Measurements from ENCODE around the gene REC114. TPM values are rescaled to one million over a fixed set of nuclear protein-coding genes. Genes with fewer than 3 reads are reported as not detected.
"Not testable (repeated sequence)": the region's sequence is repeated elsewhere in the genome, so short reads cannot be mapped to it uniquely, and the experiment has no call there.

The REC114 gene, protein sequence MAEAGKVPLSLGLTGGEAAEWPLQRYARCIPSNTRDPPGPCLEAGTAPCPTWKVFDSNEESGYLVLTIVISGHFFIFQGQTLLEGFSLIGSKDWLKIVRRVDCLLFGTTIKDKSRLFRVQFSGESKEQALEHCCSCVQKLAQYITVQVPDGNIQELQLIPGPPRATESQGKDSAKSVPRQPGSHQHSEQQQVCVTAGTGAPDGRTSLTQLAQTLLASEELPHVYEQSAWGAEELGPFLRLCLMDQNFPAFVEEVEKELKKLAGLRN
- total RNA-seq, result not detected in 2 replicates

DNA sequence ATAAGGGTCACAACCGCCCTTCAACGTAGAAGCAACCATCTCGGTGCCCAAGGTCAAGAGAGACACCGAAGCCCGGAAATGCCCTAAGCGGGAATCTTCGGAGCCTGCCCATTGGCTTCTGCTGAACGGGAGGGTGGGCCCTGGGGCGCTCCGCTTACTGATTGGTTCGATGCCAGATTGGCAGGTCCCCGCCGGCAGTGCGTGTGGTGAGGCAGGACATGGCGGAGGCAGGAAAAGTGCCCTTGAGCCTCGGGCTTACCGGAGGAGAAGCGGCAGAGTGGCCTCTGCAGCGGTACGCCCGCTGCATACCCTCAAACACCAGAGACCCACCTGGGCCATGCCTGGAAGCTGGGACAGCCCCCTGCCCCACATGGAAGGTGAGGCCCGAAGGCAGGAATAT lies at the start of gene REC114:
Gene REC114, plus strand, starts transcription at position 197 of the 400 bp plus-strand sequence. Its CDS starts 22 bp downstream, at position 219.
- DNase-seq (ENCODE audit: low read depth in 2 of 2), result no peak

DNA sequence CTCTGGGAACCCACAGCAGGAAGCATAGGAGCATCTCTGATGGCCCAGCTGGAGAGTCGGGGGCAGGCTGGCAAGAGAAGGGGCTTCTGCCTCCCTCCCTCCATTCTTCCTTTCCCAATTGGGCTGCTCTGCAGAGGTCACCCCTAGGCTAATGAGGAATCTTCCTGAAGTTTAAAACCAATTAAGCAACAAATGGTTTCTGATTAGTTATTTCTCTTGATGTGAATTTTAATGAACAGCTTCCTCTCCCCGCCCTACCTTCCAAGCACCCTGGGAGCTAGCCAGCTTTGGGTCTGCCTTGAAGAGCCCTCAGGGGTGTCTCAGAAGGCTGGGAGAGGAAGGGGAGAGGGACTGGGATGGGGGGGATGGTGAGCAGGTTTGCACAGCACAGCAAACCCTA lies 49.6 kb upstream of the REC114 start:
- no peak for DNase-seq (ENCODE audit: low read depth in 2 of 2)

DNA sequence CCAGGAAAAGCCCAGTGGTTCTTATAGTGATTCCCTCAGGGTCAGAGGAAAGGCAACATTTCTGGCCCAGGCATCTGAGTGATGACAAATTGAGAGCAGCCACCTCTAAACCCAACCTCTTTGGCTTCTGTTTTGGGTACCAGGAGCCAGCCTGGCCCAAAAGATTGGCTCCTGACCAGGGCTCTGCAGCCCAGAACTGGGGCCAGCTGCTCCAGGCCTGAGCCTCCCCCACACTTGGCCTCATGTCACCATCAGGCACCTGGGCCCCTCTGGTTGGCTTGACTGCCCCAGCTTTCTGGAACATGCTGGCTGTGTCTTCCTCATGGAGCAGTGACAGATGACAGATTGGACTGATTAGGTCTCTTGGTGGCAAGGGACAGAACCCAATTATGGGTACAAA lies 48.2 kb upstream of the REC114 start:
- DNase-seq (ENCODE audit: low read depth in 2 of 2), result no peak

DNA sequence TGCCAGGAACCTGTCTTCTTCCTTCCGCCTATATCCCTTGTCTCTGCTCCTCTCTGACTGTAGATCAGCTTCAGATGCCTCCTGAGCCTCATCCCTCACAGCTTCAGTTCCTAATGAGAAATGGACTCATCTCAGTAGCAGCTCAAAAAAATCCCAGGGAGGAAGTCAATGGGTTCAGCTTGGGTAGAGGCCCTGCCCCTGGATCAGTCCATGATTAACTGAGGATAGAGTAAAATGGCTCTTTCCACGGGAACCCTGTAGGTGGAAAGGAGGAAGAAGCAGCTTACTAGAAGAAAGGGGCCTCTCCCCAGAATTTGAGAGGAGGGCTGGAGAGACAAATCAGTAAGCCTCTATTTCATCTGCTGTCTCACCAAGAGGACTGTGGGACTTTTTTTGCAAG lies 47.3 kb upstream of the REC114 start:
- no peak for DNase-seq (ENCODE audit: low read depth in 2 of 2)

DNA sequence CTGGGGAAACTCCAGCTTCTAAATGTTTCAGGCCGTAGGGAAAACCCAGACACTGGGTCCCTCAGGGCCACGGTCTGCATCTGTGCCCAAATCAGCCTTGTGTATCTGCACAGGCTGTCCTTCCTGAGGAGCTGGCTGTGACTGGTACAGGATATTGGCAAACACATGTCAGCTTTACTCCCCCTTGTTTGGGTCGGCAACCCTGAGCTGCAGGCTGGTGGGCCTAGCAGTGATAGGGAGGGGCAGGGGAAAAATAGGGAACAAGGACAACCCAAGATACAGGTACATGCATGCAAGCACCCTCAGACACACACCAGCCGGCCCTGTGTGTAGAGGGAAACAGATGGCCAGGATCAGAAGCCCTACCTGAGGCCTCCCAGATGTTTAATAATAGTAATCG lies 45.5 kb upstream of the REC114 start:
- no peak for DNase-seq (ENCODE audit: low read depth in 2 of 2)

DNA sequence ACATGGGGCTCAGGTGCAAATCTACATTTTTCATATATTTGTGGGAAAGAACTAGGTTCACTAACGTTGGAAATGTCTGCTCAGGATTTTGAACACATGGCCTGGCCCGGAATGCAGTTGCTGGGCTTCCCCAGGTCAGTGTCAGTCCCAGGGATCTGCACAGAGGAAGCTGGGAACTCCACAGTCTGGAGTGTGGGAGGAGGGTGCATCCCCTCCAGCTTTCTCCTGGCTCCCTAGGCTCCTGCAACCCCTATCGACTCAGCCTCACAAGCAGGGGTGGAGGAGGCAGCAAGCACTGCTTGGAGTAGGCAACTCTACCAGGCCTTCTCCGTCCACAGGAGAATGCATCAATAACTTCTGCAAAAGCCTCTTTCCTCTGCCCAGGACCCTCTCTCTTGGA lies 44.1 kb upstream of the REC114 start:
- no peak for DNase-seq (ENCODE audit: low read depth in 2 of 2)

DNA sequence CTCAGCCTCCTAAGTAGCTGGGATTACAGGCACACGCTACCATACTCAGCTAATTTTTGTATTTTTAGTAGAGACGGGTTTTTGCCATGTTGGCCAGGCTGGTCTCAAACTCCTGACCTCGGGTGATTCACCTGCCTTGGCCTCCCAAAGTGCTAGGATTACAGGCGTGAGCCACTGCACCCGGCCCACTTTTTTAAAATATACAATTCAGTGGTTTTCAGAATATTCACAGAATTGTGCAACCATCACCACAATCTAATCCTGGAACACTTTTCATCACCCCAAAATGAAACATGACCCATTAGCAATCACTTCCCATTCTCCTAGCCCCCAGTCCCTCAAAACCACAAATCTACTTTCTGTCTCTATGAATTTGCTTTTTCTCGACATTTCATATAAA lies 42.7 kb upstream of the REC114 start:
- DNase-seq (ENCODE audit: low read depth in 2 of 2), result not testable (repeated sequence)

DNA sequence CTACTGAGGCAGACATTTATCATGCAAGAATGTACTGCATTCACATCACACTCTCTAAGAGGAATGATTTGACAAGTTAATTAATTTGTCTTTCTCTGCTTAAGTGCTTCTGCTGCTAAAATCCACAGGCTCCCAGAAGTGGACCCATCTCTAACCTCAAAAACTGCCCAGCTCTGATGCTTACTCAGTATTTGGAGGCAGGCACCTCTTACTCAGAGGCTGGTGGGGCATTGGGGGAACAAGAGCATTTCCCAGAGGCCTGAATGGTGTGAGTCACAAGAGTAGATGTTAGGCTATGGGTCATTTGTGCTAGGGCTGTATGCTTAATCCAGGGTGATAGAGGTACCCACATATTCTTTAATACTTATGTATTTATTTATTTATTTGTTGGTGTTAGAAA lies 39.8 kb upstream of the REC114 start:
- DNase-seq (ENCODE audit: low read depth in 2 of 2), result no peak

DNA sequence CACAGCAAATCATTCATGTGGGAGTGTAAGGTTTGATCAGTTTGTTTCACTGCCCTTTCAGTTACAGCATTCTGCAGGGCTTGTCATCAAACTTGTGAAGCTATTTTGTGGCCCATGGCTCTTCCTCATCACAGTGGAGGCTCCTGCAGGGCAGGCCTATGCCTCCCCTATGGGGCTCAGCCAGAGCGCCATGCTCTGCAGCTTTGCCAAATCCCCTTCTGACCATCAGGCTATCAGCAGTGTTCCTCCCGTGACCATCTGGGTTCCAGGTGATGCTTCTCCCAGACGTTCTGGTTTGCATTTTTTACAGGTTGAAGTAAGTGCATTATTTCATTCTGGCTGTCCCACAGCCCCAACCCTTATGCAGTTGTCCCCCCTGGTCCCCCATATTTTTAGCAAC lies 28.1 kb upstream of the REC114 start:
- no peak for DNase-seq (ENCODE audit: low read depth in 2 of 2)

DNA sequence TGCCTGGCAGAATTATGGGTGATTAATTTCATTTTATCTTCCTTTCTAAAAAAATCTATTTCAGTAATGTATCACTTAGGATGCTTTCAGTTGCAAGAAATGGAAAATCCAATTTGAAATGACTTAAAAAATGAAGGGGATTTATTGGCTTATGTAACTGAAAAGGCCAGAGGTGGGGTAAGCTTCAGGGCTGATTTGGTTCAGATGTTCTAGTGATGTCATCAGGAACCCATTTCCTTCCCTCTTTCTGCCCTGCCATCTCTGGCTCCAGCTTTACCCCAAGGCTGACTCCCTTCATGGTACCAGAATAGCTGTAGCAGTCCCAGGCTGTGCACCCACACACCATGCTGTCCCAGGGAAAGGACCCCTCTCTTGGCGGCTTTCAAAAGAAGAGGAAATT lies 18.5 kb upstream of the REC114 start:
- DNase-seq (ENCODE audit: low read depth in 2 of 2), result no peak

DNA sequence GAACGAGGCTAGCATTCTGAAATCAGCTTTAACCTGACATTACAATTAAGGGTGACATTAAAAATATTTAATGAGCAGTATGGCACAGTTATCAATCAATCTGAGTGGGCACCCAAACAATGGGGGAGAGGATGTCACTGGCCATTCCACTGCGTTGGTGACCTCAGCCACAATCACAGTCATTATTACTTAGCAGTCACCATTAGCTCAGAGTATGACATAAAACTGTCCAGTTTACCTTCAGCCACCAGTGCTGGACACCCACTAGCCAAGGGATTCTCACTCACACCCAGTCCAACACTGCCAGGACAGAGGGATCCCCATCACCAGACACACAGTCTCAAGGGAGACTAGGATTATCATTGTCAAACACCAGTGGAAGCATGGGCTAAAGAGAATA lies 17.5 kb upstream of the REC114 start:
- no peak for DNase-seq (ENCODE audit: low read depth in 2 of 2)

DNA sequence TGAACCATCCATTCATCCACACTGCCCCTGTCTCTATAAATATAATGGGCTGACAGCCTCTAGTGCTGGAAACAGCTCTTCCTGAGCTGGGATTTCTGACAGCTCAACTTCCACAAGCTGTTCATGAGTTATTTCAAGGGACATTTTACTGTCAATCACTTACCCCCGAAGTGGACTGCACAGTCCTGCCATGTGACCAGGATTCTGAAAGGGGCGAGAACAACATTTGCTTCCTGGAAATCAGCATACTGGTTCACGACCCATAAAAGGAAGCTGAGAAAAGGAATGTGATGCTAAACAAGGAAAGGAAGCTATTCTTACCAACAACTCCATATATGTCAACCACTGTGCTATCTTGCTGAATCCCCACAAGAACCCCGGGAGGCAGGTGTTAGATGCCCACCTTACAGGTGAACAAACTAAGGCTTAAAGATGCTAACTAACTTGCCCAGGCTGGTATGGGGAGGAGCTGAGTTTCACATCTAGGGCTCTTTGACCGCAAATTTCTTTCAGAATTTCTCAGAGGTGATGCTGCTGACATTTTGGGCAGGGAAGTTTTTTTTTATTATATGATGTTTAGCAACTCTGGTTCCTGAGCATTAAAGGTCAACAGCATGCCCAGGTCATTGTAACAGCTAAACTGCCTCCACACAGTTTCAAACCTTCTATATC lies 16.5 kb upstream of the REC114 start:
- no peak for DNase-seq (ENCODE audit: low read depth in 2 of 2)

DNA sequence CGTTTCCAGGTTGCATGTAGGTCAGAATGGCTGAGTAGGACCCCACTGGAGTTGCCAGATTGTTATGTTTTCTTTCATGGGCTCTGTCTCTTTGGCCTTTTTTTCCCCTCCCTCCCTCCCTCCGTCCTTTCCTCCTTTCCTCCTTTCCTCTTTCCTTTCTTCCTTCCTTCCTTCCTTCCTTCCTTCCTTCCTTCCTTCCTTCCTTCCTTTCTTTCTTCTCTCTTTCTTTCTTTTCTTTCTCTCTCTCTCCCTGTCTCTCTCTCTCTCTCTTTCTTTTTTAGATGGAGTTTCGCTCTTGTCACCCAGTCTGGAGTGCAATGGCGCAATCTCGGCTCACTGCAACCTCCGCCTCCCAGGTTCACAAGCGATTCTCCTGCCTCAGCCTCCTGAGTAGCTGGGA lies 11.6 kb upstream of the REC114 start:
- DNase-seq (ENCODE audit: low read depth in 2 of 2), result not testable (repeated sequence)

DNA sequence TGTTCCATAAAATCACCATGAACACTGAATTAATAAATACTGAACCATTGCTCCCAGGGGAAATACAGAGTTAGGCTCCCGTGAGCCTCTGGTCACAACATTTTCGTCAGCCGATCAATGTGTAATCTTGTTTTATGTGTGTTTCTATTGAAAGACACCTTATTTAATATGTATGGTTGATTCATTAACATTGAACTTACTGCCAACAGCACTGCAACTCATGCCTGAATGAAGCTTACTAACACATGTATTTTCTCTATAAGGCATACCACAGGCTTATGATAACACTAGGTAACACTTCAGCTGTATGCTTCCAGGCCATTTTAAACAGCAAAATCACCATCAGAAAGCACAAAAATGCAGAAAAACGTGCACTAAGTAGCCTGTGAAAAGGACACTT lies 9.1 kb upstream of the REC114 start:
- DNase-seq (ENCODE audit: low read depth in 2 of 2), result no peak

DNA sequence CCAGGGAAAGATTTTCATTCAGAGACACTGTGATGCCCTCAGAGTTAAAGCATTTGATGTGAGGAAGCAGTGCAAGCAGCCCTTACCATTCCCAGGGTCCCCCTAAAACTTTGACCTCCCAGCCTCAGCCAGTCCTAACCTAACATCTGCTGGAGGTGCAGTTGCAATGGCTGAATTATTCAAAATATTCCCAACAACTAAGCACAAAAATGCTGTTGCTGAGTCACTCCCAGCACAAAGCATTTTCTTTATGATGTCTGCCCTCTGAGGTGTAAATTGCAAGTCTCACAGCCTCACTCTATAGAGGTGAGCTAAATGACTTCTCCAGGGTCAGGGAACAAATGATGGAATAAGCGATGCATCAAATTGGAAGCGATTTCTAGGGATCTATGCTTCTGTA lies 6.4 kb upstream of the REC114 start:
- no peak for DNase-seq (ENCODE audit: low read depth in 2 of 2)

DNA sequence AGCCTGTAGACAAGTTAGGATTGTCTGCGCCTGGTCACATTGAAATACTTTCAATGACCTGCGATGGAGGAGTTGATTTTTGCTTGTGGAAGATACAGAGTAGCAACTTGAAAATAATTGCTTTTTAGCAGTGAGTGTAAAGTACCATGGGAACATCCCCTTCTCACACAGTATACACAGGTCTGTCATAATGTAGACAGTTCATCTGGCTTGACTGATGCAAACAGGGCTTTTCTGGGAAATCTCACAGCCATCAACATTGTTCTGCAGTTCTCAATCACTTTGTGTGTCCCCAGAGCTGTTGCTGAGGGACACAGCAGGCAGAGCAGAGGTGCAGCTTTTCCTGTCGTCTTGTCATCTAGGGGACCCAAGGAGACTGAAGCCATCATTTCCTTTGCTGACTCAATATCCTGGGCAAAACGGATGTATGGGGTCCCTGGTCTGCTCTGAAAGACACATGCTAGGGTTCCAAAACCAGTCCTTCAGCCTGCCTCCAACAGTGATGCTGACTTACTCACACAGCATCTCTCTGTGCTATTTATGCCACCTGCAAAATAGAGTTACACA lies 5.3 kb upstream of the REC114 start:
- no peak for DNase-seq (ENCODE audit: low read depth in 2 of 2)

DNA sequence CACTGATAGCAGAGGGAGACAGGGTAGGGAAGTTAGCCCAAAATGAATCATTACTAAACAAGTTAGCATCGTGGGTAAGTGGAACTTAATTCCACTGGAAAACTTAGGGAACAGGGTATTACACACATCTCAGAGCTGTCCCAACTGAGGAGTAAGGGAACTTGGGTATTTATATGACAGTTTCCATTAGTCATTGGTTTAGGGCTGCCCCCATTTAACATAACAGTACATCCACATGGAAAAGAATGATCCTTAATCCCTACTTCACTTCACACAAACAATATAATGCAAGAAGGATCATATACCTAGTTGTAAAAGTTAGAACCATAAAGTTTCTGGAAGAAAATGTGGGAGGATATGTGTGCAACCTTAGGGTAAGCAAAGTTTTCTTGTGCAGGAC lies 4.3 kb upstream of the REC114 start:
- DNase-seq (ENCODE audit: low read depth in 2 of 2), result no peak

DNA sequence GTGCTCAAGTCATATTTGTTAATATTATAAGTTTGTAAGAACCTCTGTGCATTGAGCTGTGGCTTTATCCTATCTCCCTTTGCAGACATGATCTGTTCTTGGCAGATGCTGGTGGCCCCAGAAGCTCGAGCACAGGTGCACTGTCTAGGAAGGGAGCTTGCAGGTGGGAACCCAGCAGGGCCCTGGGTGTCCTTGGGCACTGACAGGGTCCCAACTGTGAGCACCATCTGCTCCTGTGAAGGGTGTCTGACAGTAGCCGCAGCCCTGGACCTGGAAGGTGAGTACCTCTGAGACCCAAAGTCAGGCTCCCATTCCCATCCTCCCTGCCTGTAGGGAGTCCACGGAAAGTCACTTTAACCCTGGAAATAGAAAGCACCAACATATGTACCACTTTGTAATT lies 2.4 kb upstream of the REC114 start:
- no peak for DNase-seq (ENCODE audit: low read depth in 2 of 2)

DNA sequence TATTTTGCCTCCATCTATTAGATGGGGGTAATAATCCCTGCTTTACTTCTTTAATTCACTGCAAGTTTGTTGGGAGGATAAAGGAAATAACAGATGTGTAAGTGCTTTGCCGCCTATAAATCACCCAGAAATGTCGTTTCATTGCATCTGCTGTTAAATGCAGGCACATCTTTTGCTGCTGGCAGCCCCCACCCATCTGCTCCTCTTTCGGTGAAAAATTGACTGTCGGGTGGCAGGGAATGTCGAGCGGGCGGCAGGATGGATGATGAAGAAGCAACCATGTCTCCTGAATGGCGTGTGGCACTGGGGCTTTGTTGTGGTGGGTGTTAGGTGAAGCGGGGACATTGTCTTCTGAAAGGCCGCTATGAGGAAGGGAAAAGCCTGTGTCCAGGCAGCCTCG lies 543 bp upstream of the REC114 start:
- no peak for DNase-seq (ENCODE audit: low read depth in 2 of 2)

DNA sequence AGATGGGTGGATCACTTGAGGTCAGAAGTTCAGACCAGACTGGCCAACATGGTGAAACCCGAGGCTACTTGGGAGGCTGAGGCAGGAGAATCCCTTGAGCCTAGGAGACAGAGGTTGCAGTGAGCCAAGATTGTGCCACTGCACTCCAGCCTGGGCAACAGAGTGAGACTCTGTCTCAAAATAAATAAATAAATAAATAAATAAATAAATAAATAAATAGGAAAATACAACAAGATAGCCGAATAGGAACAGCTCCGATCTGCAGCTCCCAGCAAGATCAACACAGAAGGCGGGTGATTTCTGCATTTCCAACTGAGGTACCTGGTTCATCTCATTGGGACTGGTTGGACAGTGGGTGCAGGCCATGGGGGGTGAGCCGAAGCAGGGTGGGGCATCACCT lies 4.5 kb downstream of the REC114 start:
- DNase-seq (ENCODE audit: low read depth in 2 of 2), result not testable (repeated sequence)

DNA sequence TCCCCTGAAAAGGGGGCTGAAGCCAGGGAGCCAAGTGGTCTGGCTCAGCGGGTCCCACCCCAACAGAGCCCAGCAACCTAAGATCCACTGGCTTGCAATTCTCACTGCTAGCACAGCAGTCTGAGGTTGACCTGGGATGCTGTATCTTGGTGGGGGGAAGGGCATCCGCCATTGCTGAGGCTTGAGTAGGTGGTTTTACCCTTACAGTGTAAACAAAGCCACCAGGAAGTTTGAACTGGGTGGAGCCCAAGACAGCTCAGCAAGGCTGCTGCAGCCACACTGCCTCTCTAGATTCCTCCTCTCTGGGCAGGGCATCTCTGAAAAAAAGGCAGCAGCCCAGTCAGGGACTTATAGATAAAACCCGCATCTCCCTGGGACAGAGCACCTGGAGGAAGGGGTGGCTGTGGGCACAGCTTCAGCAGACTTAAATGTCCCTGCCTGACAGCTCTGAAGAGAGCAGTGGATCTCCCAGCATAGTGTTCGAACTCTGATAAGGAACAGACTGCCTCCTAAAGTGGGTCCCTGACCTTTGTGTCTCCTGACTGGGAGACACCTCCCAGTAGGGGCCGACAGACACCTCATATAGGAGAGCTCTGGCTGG lies 5.3 kb downstream of the REC114 start:
- not testable (repeated sequence) for DNase-seq (ENCODE audit: low read depth in 2 of 2)

DNA sequence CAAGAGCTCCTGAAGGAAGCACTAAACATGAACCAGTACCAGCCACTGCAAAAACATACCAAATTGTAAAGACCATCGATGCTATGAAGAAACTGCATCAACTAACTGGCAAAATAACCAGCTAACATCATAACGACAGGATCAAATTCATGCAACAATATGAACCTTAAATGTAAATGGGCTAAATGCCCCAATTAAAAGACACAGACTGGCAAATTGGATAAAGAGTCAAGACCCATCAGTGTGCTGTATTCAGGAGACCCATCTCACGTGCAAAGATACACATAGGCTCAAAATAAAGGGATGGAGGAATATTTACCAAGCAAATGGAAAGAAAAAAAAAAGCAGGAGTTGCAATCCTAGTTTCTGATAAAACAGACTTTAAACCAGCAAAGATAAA lies 7.0 kb downstream of the REC114 start:
- DNase-seq (ENCODE audit: low read depth in 2 of 2), result not testable (repeated sequence)

DNA sequence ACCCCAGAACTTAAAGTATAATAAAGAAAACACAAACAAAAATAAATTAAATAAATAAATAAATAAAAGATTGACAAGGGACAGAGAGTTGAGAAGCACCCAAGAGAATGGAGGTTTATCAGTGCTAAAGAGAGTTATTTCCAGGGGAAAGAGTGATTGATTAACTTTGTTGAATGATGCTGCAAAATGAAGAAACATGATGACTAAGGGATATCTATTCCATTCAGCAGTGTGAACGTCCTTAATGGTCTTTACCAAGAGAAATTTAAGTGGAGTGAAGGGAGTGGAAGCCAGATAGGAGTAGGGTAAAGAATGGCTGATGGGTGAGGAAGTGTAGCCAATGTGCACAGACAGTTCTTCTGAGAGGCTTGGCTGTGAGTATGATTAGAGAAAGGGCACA lies 11.1 kb downstream of the REC114 start:
- no peak for DNase-seq (ENCODE audit: low read depth in 2 of 2)

All from lung microvascular endothelial cell (primary cell).